HG03342 (cell line): ENCODE results near the gene PCP4L1.
"Not testable (repeated sequence)": the region's sequence is repeated elsewhere in the genome, so short reads cannot be mapped to it uniquely, and the experiment has no call there.

Experiments
- ATAC-seq: cut with Tn5 transposase; IDR thresholded peaks from one replicate; pipeline ENCODE4 v1.9.1; 2021; ENCODE audit warnings: mild to moderate bottlenecking, moderate library complexity; ENCODE audit not compliant: unreplicated experiment

Gene PCP4L1

DNA sequence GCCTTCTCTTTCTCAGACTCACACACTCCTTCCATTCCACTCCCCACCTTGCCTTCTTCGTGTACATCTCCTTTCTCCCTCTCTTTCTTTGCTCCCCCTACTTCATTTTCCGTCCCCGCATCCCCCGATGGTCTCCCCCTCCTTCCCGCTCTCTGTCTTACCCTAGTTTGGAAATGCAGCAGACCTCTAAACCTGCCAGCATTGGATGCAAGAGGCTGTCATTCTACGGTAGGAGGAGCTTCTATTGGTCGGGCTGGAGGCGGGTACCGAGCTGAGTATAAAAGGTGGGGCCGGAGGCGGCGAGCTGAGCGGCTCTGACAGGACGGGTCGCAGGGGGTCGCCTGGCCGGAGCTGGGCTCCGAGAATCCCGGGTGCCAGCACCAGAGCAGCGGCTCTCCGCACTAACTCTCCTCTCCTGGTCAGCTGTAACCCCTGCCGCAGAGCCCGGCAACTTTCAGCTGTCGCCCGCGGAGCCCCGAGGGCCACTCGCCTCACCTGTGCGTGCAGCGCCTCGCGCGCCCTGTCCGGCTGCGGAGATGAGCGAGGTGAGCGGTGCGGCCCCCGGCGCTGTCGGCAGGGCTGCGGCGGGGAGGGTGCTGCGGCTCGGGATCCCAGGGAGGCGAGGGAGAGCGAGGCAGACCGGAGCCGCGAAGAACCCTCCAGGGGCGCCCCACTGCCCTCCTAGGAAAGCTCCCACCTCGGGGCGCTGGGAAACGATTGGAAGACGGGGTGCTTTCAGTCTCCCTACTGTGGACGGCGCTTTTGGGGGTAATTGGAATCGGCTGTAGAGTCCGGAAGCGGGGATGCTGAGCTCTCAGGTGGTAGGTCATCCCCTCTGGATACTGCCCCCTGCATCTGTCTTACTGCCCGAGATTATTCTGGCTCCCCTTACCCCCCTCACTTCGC, at the start of gene PCP4L1:
Gene PCP4L1 (plus strand): TSS at position 307 of the 906 bp plus-strand sequence. CDS start 230 bp downstream, at position 537.
- ATAC-seq: peak; percentile 66

DNA sequence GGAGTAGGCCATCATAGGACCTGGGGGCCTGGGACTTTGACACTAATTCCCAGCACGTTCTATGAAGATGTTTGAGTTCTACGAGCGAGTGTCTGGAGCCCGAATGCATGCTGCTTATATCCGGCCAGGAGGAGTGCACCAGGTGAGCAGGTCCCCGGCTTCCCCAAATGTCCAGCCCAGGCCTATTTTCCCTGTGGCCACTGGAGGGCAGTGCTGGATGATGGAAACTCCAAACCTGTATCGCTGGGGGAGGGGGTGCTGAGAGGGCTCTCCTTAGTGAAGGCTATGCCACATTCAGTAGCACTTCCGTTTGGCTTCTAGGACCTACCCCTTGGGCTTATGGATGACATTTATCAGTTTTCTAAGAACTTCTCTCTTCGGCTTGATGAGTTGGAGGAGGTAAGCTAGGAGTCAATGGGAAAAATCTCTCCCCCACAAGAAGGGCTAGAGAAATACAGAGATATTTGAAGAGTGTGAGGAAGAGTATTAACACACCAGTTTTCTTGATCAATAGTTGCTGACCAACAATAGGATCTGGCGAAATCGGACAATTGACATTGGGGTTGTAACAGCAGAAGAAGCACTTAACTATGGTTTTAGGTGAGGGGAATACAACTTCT, 48.6 kb upstream of the PCP4L1 start:
- ATAC-seq: no peak

DNA sequence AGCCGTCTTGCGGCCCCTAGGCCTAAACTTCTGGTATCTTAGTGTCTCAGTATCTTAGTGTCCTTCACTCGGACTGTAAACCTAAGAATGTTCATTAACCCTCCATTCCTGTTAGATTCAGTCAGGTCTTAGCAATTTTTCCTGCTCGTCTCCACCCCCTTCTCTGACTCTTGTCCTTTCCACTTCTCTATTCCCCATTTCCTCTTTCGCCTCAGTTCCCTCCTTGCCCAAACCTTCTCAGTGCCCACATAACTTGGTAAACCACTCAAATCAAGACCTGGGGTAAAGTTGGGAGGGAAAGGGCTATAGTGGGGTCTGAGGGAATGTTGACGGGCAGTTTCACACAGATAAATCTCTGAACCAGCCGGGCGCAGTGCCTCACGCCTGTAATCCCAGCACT, 44.2 kb upstream of the PCP4L1 start:
- no peak for ATAC-seq

DNA sequence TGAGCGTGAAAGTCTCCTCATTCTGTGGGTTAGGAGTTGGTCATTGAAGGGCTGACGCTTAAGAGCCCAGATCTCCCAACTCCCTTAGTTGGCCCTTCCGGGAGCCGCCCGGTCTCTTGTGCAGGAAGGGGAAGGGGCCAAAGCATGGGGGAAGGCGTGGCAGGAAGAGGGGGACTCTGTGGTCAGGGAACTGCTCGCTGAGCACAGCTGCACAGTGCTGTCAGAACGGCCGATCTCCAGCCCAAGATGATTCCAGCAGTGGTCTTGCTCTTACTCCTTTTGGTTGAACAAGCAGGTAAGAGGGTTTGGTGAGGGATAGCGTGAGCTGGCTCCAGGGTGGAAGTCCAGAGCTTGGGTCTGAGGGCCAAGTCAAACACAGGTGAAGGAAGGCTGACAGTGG, 43.5 kb upstream of the PCP4L1 start, which contains the start of gene FCER1G:
Gene FCER1G (plus strand): TSS at position 220 of the 400 bp plus-strand sequence. CDS start 27 bp downstream, at position 247.
- ATAC-seq: no peak

- ATAC-seq: peak; percentile 80
Measured at GRCh38 chr1:161216945-161217712, 41.4 kb upstream of the PCP4L1 start.

- no peak for ATAC-seq
Measured at GRCh38 chr1:161217831-161218230, 40.7 kb upstream of the PCP4L1 start.

- ATAC-seq: no peak
Measured at GRCh38 chr1:161218301-161219077, 40.1 kb upstream of the PCP4L1 start.

- ATAC-seq: no peak
Measured at GRCh38 chr1:161219078-161219892, 39.3 kb upstream of the PCP4L1 start.

DNA sequence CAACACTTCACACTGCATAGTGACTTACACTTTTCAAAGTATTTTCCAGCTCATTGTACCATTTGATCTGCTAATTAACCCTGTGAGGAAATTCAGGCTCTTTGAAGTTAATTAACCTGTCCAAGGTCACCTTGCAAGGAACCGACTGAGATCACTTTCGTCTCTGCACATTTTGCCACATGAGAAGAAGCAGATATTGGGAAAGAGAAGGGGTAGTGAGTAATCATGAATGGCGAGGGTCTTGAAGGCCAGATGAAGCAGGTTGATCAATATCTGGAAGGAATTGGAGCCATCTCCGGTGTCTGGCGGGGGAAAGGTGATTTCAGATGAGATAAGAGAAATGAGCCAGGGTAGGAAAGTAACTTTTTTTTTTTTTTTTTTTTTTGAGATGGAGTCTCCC, 38.5 kb upstream of the PCP4L1 start:
- no peak for ATAC-seq

DNA sequence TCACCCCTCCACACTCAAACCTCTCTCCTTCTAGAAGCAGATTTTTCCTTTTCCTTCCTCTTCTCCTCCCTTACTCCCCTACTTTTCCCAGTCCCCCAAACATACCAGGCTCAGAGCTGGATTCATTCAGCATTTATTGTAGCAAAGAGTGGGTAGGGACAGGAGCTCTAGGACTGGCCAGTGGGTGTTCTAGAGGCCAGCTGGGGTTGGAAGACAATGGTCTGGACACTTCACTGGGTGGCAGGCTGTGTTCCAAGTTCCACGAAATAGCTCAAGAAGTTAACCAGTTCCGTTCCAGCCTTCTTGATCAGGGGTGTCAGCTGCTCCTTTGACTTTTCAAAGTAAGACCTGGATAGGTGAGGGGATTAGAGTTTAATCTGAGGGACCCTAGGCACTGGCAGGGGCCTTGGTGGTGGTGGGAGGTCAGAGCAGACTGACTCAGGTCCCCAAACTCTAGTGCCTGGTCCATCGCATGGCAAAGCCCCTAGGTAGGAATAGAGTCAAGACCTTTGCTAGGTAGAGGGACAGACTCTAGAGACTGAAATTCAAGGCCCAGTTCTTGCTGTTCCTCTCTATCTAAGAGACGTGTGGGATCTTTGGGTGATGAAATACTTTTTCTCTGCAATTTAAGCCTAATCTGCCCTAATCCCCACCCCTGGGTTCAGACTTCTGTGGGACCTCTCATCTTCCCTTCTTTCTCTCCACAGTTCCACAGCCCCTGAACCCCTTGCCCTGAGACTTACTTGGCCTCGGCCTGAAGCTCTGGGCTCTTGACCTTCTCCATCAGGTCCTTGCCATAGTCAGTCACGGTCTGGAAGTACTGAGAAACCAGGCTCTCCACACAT, 36.1 kb upstream of the PCP4L1 start:
- no peak for ATAC-seq

DNA sequence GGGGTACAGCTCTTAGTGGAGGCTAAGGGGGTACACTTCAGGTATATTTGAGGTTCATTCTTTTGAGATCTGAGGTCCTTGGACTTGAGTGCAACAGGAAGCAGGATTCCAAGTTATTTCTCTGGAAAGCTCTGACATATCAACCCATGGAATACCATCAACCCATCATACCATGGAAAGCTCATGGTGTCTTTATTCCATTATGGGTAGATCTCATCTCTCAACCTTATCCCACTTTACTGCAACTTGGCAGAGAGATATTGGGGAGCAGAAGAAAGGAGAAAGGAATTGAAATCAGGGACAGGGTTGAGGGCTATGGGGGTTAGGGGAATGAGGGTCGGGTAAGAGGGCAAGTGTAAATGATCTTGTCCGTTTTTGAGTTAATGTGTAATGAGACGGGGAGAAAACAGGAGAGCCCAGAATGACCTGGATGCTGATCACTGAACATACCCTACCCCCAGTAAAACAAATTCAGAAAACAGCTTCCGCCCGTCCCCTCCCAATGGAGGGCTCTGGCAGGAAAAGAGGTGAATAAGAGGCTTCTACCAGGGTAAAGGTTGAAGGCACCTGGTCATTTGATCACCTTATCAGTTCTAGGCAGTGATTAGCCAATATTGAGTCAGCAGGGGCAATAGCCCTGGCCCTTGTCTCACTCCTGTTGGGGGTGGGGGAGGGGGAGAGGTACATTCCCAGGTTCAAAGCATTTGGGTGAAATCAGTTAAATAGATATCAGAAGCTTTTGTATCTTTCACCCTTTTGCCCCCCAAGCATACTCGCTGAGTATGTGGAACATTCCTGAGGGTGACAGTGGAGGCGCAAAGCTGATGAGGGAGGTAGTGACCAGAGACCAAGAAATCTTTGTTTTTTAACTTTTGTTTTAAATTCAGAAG, 34.5 kb upstream of the PCP4L1 start:
- ATAC-seq: no peak

DNA sequence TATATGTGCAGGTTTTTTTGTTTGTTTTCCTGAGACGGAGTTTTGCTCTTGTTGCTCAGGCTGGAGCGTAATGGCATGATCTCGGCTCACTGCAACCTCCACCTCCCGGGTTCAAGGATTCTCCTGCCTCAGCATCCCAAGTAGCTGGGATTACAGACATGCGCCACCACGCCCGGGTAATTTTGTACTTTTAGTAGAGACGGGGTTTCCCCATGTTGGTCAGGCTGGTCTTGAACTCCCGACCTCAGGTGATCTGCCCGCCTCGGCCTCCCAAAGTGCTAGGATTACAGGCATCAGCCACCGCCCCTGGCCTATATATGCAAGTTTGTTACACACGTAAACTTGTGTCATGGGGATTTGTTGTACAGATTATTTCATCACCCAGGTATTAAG, 33.9 kb upstream of the PCP4L1 start:
- ATAC-seq: not testable (repeated sequence)

GRCh38 chr1:161225178-161225533, 33.4 kb upstream of the PCP4L1 start:
- peak; percentile 1 for ATAC-seq

- ATAC-seq: peak; percentile 96
Measured at GRCh38 chr1:161225534-161226319, 32.8 kb upstream of the PCP4L1 start, which contains the start of gene TOMM40L. Gene TOMM40L, plus strand, starts transcription at chr1:161226060. Its CDS starts 430 bp downstream, at chr1:161226490.

GRCh38 chr1:161226320-161226711, 32.2 kb upstream of the PCP4L1 start:
- no peak for ATAC-seq

DNA sequence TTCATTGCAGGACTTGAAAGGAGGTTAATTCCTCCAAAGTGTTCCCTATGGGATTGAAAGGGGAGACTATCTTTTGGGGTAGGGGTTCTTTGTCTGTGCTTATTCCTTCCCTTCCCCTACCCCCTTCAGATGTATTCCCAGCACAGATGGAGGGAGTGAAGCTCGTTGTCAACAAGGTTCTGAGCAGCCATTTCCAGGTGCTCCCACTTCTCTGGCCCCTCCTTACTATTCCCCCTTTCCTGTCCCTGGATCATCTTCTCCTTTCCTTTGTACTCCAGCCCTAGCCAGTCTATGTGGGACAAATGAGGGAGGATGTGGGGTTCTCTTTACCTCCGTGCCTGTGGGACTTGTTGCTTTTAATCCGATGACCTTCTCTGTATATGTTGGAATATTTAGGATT, 31.8 kb upstream of the PCP4L1 start:
- no peak for ATAC-seq
